SU-DHL-6 (cell line): ENCODE measurements around the gene TROAP.

Experiments
- H2AFZ ChIP-seq: fragments of 200-600 bp; sonication (generic); 2 replicates; pipeline ENCODE4 v1.6.1; 2014; ENCODE audit warnings: low read depth, mild to moderate bottlenecking, moderate library complexity, mixed read lengths, antibody characterized with exemption, low read length; ENCODE audit not compliant: severe bottlenecking
- H3F3A ChIP-seq: fragments of 200-600 bp; shearing (Covaris generic); 2 replicates; pipeline ENCODE4 v1.6.0; 2016; ENCODE audit warnings: antibody characterized with exemption, mild to moderate bottlenecking; ENCODE audit not compliant: insufficient read depth
- H3K27ac ChIP-seq: fragments of 200-600 bp; sonication (generic); 2 replicates; pipeline ENCODE4 v1.5.1; 2016; ENCODE audit warnings: low read depth, mild to moderate bottlenecking, low read length, moderate library complexity, mixed read lengths
- H3K27me3 ChIP-seq: fragments of 200-600 bp; sonication (generic), shearing (Covaris generic); 2 replicates; pipeline ENCODE4 v1.6.0; 2014; ENCODE audit warnings: mild to moderate bottlenecking, low read length
- H3K36me3 ChIP-seq: fragments of 200-600 bp; sonication (generic); 2 replicates; pipeline ENCODE4 v1.6.1; 2014; ENCODE audit warnings: mild to moderate bottlenecking, low read length, mixed read lengths
- H3K4me2 ChIP-seq: fragments of 300-600, 200-600 bp; shearing (Covaris generic), sonication (generic); 2 replicates; pipeline ENCODE4 v1.6.0; 2014; ENCODE audit warnings: low read length, low read depth, mild to moderate bottlenecking; ENCODE audit not compliant: poor library complexity, severe bottlenecking
- H3K4me3 ChIP-seq: fragments of 200-600 bp; sonication (generic); 2 replicates; pipeline ENCODE4 v1.5.1; 2014; ENCODE audit warnings: antibody characterized with exemption, low read length, mild to moderate bottlenecking, mixed read lengths; ENCODE audit not compliant: insufficient read depth, poor library complexity, severe bottlenecking
- H3K79me2 ChIP-seq: fragments of 200-600 bp; sonication (generic); 2 replicates; pipeline ENCODE4 v1.6.1; 2014; ENCODE audit warnings: mild to moderate bottlenecking, low read length, moderate library complexity; ENCODE audit not compliant: insufficient read depth
- H3K9ac ChIP-seq: fragments of 200-600 bp; sonication (generic); 2 replicates; pipeline ENCODE4 v1.7.0; 2014; ENCODE audit warnings: mild to moderate bottlenecking, low read length
- H3K9me2 ChIP-seq: fragments of 200-600 bp; sonication (generic); replicated peaks from 2 replicates; pipeline ENCODE4 v1.6.1; 2014; ENCODE audit warnings: low read length; ENCODE audit not compliant: insufficient read depth
- H3K9me3 ChIP-seq: fragments of 200-600 bp; sonication (generic); 2 replicates; pipeline ENCODE4 v1.6.1; 2014; ENCODE audit warnings: low read length, mixed read lengths; ENCODE audit not compliant: insufficient read depth
- H4K20me1 ChIP-seq: fragments of 200-600 bp; sonication (generic); 2 replicates; pipeline ENCODE4 v1.6.1; 2014; ENCODE audit warnings: low read depth, mild to moderate bottlenecking, antibody characterized with exemption, low read length, moderate library complexity, mixed read lengths
- CTCF ChIP-seq: fragments of 200-600 bp; sonication (generic); IDR thresholded peaks from one replicate; pipeline ENCODE4 v1.5.1; 2017; ENCODE audit warnings: antibody characterized with exemption, mild to moderate bottlenecking, low read length, moderate library complexity; ENCODE audit not compliant: insufficient read depth, poor library complexity, severe bottlenecking
- EZH2phosphoT487 ChIP-seq: fragments of 200-600 bp; sonication (generic), shearing (Covaris generic); conservative IDR thresholded peaks from 2 replicates; pipeline ENCODE4 v1.6.1; 2018; ENCODE audit warnings: mild to moderate bottlenecking, antibody characterized with exemption, low read length, moderate library complexity, mixed read lengths

TROAP gene

GRCh38 chr12:49366096-49366651 is 43.1 kb downstream of the TROAP start:
- Histone ChIP-seq H2AFZ (peak overlapping the region; percentile 88), H3K27ac (peak overlapping the region; percentile 89), H3K9me3 (no peaks in the 10 kb centered on the region), H3K4me3 (peak overlapping the region; percentile 69), H3K79me2 (peaks cover 42% of the 10 kb centered on the region), H4K20me1 (no peaks in the 10 kb centered on the region), H3F3A (peaks cover 28% of the 10 kb centered on the region), H3K9me2 (no peaks in the 10 kb centered on the region), H3K36me3 (no peaks in the 10 kb centered on the region), H3K27me3 (no peaks in the 10 kb centered on the region), H3K9ac (peak overlapping the region; percentile 94), H3K4me2 (peak overlapping the region; percentile 78)
- TF ChIP-seq CTCF (no peak), EZH2phosphoT487 (no peak)

- Histone ChIP-seq H3K79me2 (peaks cover 48% of the 10 kb centered on the region), H3K4me2 (peak overlapping the region; percentile 78), H3K27ac (peak overlapping the region; percentile 89), H3K9me3 (no peaks in the 10 kb centered on the region), H3K9me2 (no peaks in the 10 kb centered on the region), H2AFZ (peak overlapping the region; percentile 88), H3K9ac (peak overlapping the region; percentile 94), H3K27me3 (no peaks in the 10 kb centered on the region), H3K4me3 (peak overlapping the region; percentile 69), H3F3A (peaks cover 28% of the 10 kb centered on the region), H4K20me1 (no peaks in the 10 kb centered on the region), H3K36me3 (no peaks in the 10 kb centered on the region)
- TF ChIP-seq CTCF (no peak), EZH2phosphoT487 (no peak)
Measured at GRCh38 chr12:49366652-49367380, 43.8 kb downstream of the TROAP start.

- peak within 1 kb of the TSS; percentile 78 for H3K4me2 ChIP-seq
- H3K9me2 ChIP-seq = no peaks in the 10 kb centered on the region
- H3K27ac ChIP-seq = peak within 1 kb of the TSS; percentile 89
- peak within 1 kb of the TSS; percentile 94 for H3K9ac ChIP-seq
- no peaks in the 10 kb centered on the region for H4K20me1 ChIP-seq
- H3F3A ChIP-seq = peaks cover 28% of the 10 kb centered on the region
- no peak for TF ChIP-seq EZH2phosphoT487
- TF ChIP-seq CTCF = no peak
- peaks cover 56% of the 10 kb centered on the region for H3K79me2 ChIP-seq
- H3K4me3 ChIP-seq = peak within 1 kb of the TSS; percentile 69
- peak within 1 kb of the TSS; percentile 88 for H2AFZ ChIP-seq
- H3K27me3 ChIP-seq = no peaks in the 10 kb centered on the region
- no peaks in the 10 kb centered on the region for H3K9me3 ChIP-seq
- no peaks in the 10 kb centered on the region for H3K36me3 ChIP-seq
Measured at GRCh38 chr12:49367381-49368239, 44.6 kb downstream of the TROAP start, which contains the start of gene SPATS2. Gene SPATS2 (plus strand): TSS chr12:49367462. CDS start chr12:49461013, 93,551 bp downstream.
